ENCODE data around the gene RAB44. TPM values are rescaled to one million over a fixed set of nuclear protein-coding genes. Genes with fewer than 3 reads are reported as not detected.

The RAB44 gene
- total RNA-seq, 4 donors from 2014 or later, result 0.30 to 1.0 (median 0.63) TPM

GRCh38 chr6:36716476-36717093 is 19.0 kb downstream of the RAB44 start:
- no peaks in the 10 kb centered on the region for H3K36me3 ChIP-seq
- 78 to 82% methylated on average over 8 of the region's 8 CpGs for WGBS, 2 donors
- DNase-seq (ENCODE audit: low spot score in 2 of 2), result no peak
- H3K27me3 ChIP-seq, result no peaks in the 10 kb centered on the region
- H3K4me1 ChIP-seq, result no peaks in the 10 kb centered on the region
- no peaks in the 10 kb centered on the region for H3K9me3 ChIP-seq
- TF ChIP-seq CTCF (IDR thresholded peaks at IDR 0.05), result no peak
- TF ChIP-seq POLR2A (IDR thresholded peaks at IDR 0.05), result no peak
- TF ChIP-seq EP300 (IDR thresholded peaks at IDR 0.05), result no peak
- no peak overlapping the region for H3K4me3 ChIP-seq
- H3K27ac ChIP-seq, result no peak overlapping the region

DNA sequence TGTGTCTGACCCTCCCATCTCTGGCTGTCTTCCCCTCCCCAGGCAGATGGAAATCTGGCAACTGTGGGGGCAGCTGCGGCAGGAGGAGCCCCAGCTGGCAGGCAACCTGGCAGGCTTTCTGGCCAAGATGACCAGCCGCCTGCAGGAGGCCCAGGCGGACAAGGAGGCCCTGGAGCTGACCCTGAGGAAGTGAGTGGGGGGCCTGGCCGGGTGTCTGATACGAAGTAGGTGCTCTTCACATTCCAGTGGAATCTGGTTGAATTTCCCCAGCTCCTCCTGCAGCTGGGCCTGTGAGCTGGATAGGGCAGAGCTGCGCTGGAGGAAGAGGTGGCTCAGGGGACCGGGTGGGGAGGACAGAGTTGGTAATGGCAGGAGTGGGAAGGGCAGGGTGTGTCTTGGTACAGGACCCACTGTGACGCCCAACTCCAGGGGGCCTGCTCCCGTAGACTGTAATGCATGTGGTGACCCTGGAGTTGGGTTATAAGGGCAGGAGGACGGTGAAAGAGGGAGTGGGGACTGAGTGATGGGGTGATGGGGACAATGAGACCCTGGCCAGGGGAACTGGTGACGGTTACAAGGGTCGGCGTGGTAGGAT is 19.7 kb downstream of the RAB44 start:
- Histone ChIP-seq H3K27me3 (no peaks in the 10 kb centered on the region), H3K36me3 (no peaks in the 10 kb centered on the region), H3K9me3 (no peaks in the 10 kb centered on the region), H3K27ac (no peak overlapping the region), H3K4me1 (no peaks in the 10 kb centered on the region), H3K4me3 (no peak overlapping the region)
- DNase-seq (ENCODE audit: low spot score in 2 of 2), result no peak
- TF ChIP-seq POLR2A (IDR thresholded peaks at IDR 0.05) (no peak), EP300 (IDR thresholded peaks at IDR 0.05) (no peak), CTCF (IDR thresholded peaks at IDR 0.05) (no peak)
- WGBS, 2 donors, result 60 to 61% methylated on average over 13 of the region's 13 CpGs

GRCh38 chr6:36717871-36718540 is 20.4 kb downstream of the RAB44 start:
- 72 to 73% methylated on average over 12 of the region's 12 CpGs for WGBS, 2 donors
- Histone ChIP-seq H3K27ac (no peak overlapping the region), H3K36me3 (no peaks in the 10 kb centered on the region), H3K4me1 (no peaks in the 10 kb centered on the region), H3K4me3 (no peak overlapping the region), H3K9me3 (no peaks in the 10 kb centered on the region), H3K27me3 (no peaks in the 10 kb centered on the region)
- no peak for DNase-seq (ENCODE audit: low spot score in 2 of 2)
- no peak for TF ChIP-seq EP300 (IDR thresholded peaks at IDR 0.05)
- no peak for TF ChIP-seq CTCF (IDR thresholded peaks at IDR 0.05)
- TF ChIP-seq POLR2A (IDR thresholded peaks at IDR 0.05), result no peak

DNA sequence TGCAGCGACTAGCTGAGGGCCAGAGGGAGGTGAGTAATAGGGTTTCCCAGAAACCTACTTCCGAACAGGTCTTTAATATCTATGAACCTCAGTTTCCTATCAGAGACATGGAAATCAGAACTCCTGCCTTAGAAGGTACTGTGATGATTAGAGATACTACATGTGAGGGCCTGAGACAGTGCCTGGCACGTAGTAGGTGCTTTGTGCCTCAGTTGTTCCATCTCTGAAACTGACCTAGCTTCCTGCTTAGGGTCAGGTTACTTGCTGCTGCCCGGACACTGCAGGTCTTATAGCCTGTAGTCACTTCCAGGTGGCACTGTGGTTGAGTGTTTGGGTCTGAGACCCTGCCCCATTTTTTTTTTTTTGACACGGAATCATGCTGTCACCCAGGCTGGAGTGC is 20.9 kb downstream of the RAB44 start:
- TF ChIP-seq CTCF (IDR thresholded peaks at IDR 0.05) (no peak), EP300 (IDR thresholded peaks at IDR 0.05) (no peak)
- no peak overlapping the region for H3K4me3 ChIP-seq
- no peaks in the 10 kb centered on the region for H3K9me3 ChIP-seq
- 86% methylated on average over 5 of the region's 5 CpGs for WGBS, 2 donors
- H3K27ac ChIP-seq, result no peak overlapping the region
- H3K27me3 ChIP-seq, result no peaks in the 10 kb centered on the region
- no peaks in the 10 kb centered on the region for H3K4me1 ChIP-seq
- DNase-seq (ENCODE audit: low spot score in 2 of 2), result no peak
- no peaks in the 10 kb centered on the region for H3K36me3 ChIP-seq

DNA sequence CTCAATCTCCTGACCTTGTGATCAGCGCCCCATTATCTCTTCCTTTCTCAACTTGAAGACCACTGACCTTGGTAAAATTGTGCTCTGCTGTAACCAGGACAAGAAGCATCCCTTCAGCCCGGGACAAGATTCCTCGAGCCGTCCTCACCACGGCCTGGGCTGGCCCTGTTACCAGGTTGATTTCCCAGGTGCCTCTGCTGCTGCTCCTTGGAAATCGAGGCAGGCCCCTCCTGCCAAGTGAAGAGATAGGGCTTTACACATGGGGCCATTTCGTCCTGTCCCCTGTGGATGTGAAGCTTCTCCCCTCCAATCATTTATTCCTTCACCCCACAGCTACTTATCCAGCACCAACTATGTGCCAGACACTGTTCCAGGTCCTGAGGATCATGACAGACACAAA is 21.5 kb downstream of the RAB44 start:
- 88 to 97% methylated on average over 7 of the region's 7 CpGs for WGBS, 2 donors
- Histone ChIP-seq H3K4me1 (no peaks in the 10 kb centered on the region), H3K36me3 (no peaks in the 10 kb centered on the region), H3K27ac (no peak overlapping the region), H3K4me3 (no peak overlapping the region), H3K27me3 (no peaks in the 10 kb centered on the region), H3K9me3 (no peaks in the 10 kb centered on the region)
- no peak for DNase-seq (ENCODE audit: low spot score in 2 of 2)
- TF ChIP-seq EP300 (IDR thresholded peaks at IDR 0.05), result no peak
- TF ChIP-seq CTCF (IDR thresholded peaks at IDR 0.05), result no peak
- no peak for TF ChIP-seq POLR2A (IDR thresholded peaks at IDR 0.05)

Measured in tibial nerve (tissue), 4 donors.